SK-MEL-5 (cell line): Measurements from ENCODE around the gene CSNK1D. TPM values are rescaled to one million over a fixed set of nuclear protein-coding genes. Genes with fewer than 3 reads are reported as not detected.

Experiments used
- DNase-seq: peaks from one replicate; pipeline ENCODE4 v3.0.0-alpha.2; 2016; ENCODE audit warnings: low read depth, low spot score
- in situ Hi-C: cut with HindIII; loops from 2 replicates; pipeline ENCODE4 v1.10.0; 2016; ENCODE audit warnings: low sequenced_read_pairs, high pct_unique_total_duplicates, low pct_unique_long_range_greater_than_20kb
- total RNA-seq: library from RNA; depleted of rRNA; stranded (reverse); fragments of >200 nt; shearing (Covaris generic); gene quantifications from 2 replicates; pipeline ENCODE4 v1.2.3, GENCODE V29; 2014

Gene CSNK1D
- total RNA-seq, 1 experiment from 2014 or later, result 23.6 TPM

DNA sequence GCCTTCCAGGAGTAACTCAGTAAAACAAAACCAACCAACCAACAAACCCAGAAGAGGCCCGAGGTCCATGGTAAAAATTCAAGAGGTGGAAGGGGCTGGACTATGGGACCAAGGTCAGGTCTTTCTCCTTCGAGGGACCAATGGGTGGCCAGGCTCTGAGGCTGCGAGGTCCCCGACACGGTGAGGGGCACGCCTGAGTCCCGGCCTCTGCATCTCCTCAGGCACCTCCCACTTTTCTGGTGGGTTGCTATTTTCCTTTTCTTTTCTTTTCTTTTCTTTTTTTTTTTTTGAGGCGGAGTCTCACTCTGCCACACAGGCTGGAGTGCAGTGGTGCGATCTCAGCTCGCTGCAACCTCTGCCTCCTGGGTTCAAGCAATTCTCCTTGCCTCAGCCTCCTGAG is 26.0 kb upstream of the CSNK1D start:
- DNase-seq, result no peak

DNA sequence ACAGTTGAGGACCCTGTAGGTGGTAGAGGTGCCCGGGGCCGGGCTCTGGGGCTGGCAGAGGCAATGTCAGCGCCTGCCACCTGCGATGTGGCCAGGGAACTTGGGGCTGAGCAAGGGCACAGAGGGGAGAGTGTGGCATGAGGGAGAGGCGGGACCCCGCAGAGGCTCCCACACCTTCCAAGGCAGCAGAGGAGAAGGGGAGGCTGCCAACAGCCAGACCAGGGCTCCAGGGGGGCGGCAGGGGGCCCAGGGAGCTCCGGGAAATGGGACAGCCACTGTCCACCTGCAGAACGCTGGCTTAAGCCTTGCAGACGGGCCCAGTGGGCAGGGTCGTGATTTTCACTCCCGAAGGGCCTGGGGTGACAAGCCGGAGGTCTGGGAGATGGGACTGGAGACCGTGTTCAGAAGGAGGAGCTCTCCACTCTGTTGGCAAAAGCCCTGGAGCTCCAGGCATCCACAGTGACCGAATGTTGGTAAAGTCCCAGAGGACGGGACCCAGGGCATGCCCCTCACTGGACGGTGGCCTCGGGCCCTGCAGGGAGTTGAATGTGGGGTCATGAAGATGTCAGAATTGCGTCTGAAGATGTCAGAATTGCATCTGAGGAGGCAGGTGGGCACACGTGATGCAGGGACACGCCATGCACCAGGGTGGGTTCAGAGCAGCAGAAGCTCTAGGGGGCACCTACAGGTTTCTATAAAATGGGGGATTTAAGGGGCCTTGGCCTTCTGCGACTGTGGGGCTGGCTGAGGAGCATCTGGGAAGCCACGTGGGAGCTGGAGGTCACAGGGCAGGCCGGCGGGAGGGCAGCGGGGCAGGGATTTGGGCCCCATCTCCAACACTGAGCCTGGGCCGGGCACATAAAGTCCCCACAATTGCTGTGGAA is 25.3 kb upstream of the CSNK1D start:
- DNase-seq, result no peak
- in situ Hi-C loops, result no loop called here

More for the DNA sequence above, 26.0 kb upstream of the CSNK1D start:
- in situ Hi-C loops, result no loop called here

- peak; percentile 92 for DNase-seq
- in situ Hi-C loops, result no loop called here
Measured at GRCh38 chr17:82297714-82298537, 24.4 kb upstream of the CSNK1D start.

GRCh38 chr17:82297280-82297713 is 23.8 kb upstream of the CSNK1D start:
- in situ Hi-C loops, result no loop called here
- DNase-seq, result peak; percentile 61

GRCh38 chr17:82296511-82297279 is 23.2 kb upstream of the CSNK1D start:
- no peak for DNase-seq
- in situ Hi-C loops, result no loop called here

GRCh38 chr17:82295472-82295814 is 21.9 kb upstream of the CSNK1D start:
- DNase-seq, result no peak
- in situ Hi-C loops, result no loop called here

DNA sequence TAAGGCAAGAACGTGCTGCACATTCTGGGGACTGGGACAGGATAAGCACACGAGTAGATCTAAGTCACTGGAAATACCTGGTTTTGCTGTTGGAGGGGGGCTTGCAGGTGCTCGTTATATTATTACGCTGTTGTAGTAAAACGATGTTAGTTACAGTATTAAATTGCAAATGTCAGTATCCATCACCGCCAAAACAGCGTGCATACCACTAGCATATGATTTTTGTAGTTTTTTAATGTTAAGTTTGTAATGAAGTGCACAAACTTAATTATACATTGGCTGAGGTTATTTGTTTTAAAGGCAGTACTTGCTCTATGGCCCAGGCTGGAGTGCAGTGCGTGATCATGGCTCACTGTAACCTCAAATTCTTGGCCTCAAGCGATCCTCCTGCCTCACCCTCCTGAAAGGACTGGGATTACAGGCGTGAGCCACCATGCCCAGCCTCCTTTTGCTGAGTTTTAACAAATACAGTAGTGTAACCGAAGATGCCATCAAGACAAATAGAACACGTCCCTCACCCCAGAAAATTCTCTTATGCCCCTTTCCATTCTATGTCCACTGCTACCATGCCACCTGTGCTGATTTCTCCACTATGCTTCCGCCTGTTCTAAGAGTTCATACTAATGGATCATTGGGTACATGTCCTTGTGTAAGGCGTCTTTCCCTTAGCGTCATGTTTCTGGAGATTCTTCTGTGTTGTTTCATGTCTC is 20.7 kb upstream of the CSNK1D start:
- in situ Hi-C loops, result no loop called here
- DNase-seq, result no peak

- DNase-seq, result peak; percentile 98
- in situ Hi-C loops, result no loop called here
Measured at GRCh38 chr17:82292251-82293154, 19.0 kb upstream of the CSNK1D start.

DNA sequence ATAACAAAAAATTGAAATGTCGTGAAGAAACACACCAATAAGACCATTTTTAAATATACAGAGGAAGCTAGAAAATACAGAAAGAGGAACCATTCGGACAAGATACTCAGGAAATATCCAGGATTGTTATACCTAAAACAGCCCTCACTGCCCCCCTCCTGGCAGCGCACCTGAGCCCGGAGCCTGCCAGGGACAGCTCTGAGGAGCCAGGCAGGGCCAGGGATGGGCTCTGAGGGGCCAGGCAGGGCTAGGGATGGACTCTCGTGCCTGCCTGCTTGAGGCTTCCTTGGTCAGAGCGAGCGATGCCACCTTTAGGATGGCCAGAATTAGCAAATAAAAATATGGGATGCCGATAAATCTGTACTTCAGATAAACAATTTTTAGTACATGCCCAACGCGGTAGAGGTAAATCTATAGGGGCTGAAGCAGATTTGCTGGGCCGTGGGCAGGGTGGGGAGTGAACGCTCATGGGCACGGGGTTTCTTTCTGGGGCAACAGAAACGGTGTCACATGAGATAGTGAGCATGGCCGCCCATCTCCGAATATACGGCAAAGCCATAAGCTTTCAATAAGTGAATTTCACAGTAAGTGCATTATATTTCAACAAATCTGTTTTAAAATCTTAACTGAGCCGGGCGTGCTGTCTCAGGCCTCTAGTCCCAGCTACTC is 18.2 kb upstream of the CSNK1D start:
- in situ Hi-C loops, result no loop called here
- DNase-seq, result no peak

DNA sequence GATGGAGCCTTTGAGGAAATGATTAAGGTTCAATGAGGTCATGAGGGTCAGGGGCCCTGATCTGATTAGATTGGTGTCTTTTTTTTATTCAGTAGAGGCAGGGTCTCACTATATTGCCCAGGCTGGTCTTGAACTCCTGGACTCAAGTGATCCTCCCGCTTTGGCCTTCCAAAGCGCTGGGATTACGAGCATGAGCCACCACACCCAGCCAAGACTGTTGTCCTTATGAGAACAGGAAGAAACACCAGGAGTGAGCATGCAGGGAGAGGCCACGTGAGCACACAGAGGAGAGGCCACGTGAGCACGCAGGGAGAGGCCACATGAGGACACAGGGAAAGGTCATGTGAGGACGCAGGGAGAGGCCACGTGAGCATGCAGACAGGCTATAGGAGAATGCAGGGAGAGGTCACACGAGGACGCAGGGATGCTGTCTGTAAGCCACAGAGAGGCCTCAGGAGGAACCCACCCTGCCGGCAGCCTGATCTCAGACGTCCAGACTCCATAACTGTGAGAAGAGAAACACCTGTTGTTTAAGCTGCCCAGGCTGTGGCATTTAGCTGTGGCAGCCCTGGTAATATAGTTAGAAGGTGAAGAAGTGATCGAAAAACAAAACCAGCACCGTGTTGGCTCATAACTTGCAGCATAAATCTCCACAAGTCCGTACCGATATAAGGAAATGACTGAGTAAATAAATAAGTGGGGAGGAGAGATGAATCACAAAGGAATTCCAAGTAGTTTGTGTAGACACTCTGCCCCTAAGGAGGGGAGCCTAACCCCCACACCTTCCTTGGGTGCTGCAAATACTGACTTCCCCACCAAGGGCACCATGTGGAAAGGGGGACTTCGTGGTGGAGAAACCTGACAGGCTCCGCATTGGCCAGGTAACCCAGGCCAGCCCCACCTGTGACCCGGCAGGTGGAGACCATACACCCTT is 14.6 kb upstream of the CSNK1D start:
- DNase-seq, result peak; percentile 70
- in situ Hi-C loops, result no loop called here

DNA sequence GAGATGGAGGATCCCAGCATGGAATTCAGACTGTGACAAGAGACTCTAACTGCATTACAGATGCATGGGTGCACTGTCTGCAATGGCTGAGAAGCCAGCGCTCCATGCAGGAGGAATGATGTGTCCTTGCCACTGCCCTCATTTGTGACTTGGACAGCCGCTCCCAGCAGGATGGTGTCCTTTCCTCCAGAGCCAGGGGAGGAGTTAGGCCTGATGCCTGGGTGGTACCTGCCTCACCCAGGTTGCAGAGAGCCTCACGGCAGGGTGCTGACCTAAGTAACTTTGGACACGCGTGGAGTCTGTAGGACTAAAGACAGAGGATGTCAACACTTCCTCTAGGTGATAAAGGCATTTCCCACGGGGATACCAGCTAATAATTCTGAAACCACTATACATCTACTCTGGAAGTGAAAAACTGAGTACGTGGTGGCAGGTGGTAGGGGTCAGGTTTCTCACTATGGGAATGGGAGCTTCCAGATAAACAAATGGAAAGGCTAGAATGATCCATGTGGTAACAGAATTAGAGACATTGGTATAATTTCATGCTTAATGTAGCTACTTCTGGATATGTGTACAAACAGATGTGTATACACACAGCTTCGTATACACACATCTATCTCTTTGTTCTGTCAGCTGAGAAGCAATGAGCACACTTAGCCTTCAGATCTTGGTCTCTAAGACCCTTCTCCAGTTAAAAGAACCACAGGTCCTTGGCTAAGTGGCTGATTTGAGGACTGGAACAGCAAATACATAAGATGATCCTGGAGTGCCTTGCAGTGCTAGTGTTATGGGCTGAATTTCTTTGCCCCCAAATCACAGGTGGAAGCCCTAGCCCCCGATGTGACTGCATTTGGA is 13.7 kb upstream of the CSNK1D start:
- in situ Hi-C loops, result no loop called here
- no peak for DNase-seq

- in situ Hi-C loops, result no loop called here
- DNase-seq, result no peak
Measured at GRCh38 chr17:82285141-82285540, 11.6 kb upstream of the CSNK1D start.

GRCh38 chr17:82283208-82283749 is 9.8 kb upstream of the CSNK1D start:
- DNase-seq, result no peak
- in situ Hi-C loops, result no loop called here
